GM19099 (cell line): Measurements from ENCODE around the gene GPRC5D.

ENCODE experiments used
- POLR2A ChIP-seq: IDR thresholded peaks from 3 replicates; pipeline ENCODE4 v1.6.1; 2011; ENCODE audit warnings: low read depth; ENCODE audit not compliant: insufficient read length; ENCODE audit errors: extremely low read depth

The GPRC5D gene

DNA sequence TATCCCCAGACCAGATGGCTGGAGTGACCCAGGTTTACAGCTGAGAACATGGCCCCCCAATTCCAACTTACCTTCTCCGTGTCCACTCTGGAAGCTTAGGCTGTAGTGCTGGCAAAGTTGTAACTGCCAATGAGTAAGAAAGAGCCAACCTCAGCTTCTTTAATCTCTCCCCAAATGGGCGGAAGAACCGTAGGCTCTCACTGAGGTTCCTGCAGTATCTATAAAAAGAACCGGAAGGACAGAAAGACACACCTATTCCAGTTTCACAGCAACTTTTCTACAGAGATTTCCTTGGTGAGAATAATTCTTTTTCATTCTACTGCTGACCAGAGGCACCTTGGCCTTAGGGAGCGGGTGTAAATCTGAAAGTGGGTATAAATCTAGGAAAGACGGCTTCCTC, at the start of gene GPRC5D:
Gene GPRC5D (minus strand): TSS at position 135 of the 400 bp plus-strand sequence. CDS start 1,786 bp downstream, outside the sequence.
- TF ChIP-seq POLR2A, result no peak

DNA sequence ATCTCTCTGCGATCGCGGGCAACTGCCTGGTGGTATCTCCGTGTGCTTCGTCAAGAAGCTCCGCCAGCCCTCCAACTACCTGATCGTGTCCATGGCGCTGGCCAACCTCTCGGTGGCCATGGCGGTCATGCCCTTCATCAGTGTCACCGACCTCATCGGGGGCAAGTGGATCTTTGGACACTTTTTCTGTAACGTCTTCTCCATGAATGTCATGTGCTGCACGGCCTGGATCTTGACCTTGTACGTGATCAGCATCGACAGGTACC, 49.7 kb upstream of the GPRC5D start:
- TF ChIP-seq POLR2A, result no peak

DNA sequence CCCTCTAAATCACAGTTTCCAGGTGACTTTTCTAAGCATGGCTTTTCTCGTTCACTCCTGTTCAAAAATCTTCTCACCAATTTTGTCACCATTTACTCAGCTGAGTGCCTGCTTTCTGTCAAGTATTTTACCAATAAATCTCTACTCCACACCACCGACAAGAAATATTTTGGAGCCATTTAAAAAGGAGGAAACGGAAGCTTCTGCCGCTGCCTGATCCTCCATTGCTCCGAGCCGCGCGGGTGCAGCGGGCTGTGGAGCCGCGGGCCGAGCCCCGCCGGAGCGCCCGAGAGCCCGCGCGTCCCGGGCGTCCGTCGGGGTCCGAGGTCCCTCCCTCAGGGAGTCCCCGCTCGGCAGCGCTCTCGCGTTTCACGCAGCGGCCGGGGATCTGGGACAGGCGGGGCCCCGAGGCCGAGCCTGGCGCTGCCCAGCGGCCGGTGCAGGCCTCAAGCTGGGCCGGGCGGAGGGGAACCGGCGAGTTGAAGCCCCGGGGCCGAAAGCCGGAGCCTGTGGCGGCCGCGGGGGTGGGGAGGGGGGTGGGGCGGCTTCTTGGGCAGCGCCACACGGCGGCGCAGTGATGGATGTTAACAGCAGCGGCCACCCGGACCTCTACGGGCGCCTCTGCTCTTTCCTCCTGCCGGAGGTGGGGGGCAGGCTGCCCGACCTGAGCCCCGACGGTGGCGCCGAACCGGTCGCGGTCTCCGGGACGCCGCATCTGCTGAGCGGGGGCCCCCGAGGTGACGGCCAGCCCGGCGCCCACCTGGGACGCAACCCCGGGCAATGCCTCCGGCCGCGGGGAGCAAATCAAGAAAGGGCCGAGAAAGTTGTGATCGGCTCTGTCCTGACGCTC, 49.2 kb upstream of the GPRC5D start:
- no peak for TF ChIP-seq POLR2A

DNA sequence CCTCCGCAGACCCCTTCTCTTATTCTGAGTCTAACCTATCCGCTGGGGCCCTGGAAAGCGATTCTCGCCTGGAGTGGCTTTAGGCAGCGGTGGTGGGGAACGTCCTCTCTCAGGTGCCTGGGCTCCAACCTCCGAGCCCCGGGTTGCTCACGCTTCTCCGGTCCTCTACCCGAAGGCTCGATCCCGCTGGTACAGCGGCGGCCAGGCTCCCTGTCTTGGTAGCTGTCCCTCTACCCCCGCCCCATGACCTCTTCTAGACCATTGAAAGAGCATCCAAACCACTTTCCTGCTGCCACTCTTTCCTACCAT, 48.6 kb upstream of the GPRC5D start:
- TF ChIP-seq POLR2A, result no peak

DNA sequence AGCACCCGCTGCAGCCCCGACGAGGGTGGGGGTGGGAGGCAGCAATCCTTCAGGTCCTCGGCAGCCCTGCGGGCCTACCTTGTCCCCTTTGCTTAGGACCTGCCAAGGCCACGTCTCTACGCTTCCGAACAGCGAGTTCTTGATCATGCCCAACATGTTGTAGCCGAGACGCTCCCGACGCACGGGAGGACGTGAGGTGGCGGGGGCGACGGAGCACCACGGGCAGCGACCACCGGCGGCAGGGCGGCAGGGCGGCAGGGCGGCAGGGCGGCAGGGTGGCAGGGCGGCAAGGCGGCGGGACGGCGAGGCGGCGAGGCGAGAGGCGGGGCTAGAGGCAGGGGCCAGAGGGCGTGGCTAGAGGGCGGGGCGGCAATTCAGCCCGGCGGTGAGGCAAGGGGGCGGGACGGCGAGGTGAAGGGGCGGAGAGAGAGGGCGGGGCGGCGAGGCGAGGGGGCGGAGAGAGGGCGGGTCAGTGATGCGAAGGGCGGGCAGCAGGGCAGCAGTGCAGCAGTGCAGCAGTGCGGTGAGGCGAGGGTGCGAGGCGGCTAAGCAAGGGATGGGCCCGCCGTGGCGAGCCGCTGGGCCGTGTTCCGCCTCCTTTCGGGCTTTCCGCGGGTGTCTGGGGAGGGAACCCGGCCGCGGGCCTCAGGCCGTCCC, 48.1 kb upstream of the GPRC5D start, which contains the start of gene HEBP1:
Gene HEBP1 (minus strand): TSS at position 307 of the 657 bp plus-strand sequence. CDS start 151 bp downstream, at position 156.
- TF ChIP-seq POLR2A, result no peak

DNA sequence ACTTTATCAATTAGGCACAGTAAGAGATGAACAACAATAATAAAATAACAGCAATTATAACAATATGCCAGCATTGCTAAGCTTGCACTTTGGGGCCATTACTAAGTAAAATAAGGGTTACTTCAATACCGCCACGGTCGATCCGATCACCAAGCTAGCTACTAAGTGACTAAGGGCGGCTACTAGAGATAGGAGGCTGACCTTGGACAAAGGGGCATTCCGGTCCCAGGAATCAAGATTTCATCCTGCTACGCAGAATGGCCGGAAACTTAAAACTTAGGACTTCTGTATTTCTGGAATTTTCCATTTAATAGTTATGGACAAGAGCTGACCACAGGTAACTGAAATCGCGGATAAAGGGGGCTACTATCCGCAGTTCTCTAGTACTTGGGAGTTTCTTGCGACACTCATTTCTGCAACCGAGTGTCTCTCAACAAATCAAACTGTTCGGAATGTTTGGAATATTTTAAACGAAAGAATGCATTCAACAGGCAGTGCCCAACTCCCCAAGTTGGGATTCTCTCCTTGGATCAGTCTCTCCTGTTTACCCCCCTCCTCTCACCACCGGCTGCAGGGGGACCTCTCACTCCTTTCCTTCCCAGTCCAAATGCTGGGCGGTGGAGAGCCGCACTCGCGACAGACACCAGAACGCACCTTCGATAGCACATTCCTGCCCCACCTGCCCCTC, 47.4 kb upstream of the GPRC5D start:
- TF ChIP-seq POLR2A, result no peak

DNA sequence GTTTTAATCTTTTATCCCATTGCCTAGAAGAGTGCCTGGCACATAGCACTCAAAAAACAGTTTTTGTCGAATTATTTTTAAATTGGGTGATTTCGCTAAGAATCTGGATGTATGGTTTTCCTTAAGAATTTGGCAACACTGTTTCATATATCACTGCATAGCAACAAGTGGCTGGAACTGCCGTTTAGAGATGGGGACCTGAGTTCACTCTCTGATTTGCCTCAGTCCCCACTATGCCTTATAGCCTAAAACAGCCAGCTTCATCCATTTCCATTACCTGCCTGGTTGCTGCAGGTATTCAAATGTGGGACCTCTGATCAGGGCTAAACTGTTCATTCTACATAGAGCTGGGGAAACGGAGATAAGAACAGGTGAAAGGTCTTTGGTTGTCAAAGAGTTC, 46.3 kb upstream of the GPRC5D start:
- TF ChIP-seq POLR2A, result no peak

DNA sequence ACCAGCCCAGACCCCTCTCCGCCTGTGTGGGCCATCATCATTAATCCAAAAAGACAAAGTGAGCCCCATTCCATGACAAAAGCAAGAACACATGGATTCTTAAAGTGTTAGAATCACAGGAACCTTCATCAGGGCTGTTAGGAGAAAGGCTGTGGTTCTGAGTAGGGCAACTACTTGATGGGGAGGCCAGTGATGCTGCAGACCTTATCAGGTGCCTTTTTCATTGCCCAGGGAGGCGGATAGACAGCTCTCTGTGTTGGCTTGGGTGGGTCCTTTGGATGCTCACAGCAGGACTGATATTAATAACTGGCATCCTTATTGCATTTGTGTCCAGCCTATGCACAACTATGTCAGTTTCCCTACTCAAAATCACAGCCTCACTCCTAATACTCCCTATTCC, 45.8 kb upstream of the GPRC5D start:
- TF ChIP-seq POLR2A, result no peak

DNA sequence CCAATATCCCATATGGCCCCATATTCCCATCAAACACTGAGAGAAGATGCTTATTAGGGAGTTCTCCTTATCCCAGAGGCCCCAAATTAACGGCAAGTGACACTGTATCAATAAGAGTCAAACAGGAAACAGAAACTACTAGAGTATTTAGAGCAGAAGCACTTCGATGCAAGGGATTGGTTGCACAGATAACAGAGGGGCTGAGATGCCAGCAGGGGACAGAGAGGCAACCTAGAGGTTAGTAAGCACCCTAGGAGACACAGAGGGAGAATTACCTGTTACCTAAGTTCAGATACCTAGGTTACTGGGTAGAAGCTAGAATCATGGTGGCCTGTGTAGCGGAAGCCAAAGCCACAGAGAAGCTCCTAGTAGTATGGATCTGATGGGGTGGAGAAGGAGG, 45.2 kb upstream of the GPRC5D start:
- no peak for TF ChIP-seq POLR2A

DNA sequence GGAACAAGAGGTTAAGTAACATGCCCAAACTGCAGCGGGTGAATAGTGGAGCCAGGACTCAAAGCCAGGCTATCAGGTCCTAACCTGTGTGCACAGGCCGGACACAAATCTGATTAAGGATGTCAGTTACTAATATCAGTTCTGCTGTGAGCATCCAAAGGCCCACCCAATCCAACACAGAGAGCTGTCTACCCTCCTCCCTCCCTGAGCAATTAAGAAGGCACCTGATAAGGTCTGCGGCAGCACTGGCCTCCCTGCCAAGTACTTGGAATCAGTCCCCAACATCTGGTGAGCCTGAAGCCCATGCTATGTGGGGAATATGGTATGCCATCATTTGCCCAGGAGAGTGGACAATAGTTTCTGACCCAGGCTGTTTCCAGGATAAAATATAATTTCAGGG, 44.2 kb upstream of the GPRC5D start:
- TF ChIP-seq POLR2A, result no peak

DNA sequence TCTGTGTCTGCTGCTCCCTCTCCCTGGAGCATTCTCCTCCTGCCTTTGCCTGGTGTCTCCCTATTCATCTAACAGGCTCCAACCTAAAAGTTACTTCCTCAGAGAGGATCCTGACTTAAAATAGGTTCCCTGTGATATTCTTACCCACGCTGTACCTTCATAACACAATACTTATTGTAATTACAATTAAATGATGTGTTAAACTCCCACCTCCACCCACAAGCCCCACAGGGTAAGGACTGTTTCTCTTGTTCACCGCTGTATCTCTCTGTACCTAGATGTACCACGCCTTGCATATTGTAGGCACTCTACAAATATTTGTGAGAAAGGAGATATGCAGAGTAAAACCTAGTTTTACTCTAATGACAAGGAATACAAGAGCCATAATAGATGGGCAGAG, 43.1 kb upstream of the GPRC5D start:
- no peak for TF ChIP-seq POLR2A

DNA sequence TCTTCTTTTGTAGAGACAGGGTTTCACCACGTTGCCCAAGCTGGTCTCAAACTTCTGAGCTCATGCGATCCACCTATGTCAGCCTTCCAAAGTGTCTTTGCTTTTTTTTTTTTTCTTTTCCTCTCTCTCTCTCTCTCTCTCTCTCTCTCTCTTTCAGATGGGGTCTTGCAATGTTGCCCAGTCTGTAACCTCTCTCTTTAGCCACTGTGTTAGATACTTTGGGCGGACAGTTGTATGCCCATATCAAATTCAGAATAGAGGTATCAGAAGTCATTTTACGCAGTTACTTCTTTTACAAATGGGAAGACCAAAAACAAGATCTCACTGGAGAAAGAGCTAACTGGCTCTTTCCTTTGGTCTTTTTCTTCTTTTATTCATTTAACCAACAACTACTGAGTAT, 41.4 kb upstream of the GPRC5D start:
- no peak for TF ChIP-seq POLR2A

DNA sequence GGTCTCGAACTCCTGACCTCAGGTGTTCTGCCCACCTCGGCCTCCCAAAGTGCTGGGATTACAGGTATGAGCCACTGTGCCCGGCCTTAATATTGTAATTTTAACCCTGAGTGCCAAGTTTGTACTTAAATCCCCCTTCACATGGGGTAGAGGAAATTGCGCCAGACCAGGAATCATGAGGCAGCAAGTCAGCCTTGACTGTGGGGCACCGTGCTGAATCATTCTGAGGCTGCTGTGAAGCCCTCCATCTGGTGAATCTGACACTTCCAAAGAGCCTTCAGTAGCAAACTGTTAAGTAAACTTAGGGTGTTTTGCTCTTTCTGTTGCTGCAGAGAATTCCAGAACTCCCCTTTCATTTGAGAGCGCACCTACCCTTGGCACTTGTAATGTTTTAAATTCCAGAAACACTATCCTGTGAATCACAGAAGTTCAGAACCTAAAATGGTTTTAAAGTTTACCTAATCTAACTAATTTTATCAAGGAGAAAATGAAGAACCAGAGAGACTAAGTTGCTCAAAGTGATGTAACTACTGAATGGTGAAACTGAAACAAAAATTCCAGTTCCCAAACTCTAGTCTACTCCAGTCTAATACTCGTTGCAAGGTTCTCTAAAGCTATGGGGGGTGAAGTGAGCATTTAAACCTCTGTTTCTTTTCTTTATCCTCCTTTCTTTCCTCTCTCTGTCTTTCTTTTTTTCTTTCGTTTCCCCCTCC, 40.6 kb upstream of the GPRC5D start:
- TF ChIP-seq POLR2A, result no peak

DNA sequence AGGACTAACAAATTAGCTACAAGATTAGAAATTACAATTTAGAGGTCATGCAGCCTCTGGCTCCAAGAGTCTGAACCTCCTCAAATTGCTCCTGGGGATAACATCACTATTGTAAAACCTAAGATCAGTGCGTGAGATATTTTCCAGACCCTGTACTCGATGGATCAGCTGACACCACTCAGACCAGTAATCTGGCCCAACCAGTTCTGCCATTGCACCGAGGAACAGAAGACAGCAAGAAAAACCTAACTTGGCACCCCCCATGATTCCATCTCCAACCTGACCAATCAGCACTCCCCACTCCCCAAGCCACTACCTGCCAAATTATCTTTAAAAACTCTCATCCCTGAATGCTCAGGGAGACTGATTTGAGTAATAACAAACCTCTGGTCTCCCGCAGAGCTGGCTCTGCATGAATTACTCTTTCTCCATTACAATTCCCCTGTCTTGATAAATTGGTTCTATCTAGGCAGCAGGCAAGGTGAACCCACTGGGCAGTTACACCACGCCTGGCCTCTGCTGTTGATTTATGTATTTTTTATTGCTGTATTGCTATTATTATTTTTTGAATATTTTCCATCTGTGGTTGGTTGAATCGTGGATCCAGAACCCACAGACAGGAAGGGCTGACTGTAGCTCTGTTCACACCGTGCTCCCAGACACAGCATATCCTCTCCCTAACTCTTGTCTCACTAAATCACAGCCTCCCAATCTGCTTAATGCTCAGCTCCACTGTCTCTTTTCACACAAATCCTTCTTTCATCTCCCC, 38.9 kb upstream of the GPRC5D start:
- no peak for TF ChIP-seq POLR2A

DNA sequence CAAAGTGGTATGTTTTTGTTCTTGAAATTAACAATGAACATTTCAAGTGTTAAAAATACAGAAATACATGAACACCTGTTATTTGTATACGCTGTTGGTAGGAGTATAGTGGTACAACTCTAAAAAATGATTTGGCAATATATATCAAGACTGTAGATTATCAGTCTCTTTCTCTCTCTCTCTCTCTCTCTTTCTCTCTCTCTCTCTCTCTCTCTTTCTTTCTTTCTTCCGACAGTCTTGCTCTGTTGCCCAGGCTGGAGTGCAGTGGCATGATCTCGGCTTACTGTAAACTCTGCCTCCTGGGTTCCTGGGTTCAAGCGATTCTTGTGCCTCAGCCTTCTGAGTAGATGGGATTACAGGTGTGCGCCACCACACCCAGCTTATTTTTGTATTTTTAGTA, 35.5 kb upstream of the GPRC5D start:
- no peak for TF ChIP-seq POLR2A
